Epithelial cell of proximal tubule (primary cell): ENCODE measurements around the gene FFAR2. TPM values are rescaled to one million over a fixed set of nuclear protein-coding genes. Genes with fewer than 3 reads are reported as not detected.

ENCODE experiments used
- DNase-seq: peaks from one replicate; pipeline ENCODE4 v3.0.0-alpha.2; 2011; ENCODE audit warnings: low read depth
- H3K4me3 ChIP-seq: 2 replicates; pipeline ENCODE4 v1.5.1; 2011; ENCODE audit warnings: low read depth, mild to moderate bottlenecking, low read length
- CTCF ChIP-seq: conservative IDR thresholded peaks from 2 replicates; pipeline ENCODE4 v1.5.1; 2012; ENCODE audit warnings: low read depth, mild to moderate bottlenecking, low read length
- total RNA-seq: library from RNA; depleted of rRNA; stranded (reverse); fragments of >200 nt; gene quantifications from 2 replicates; pipeline ENCODE4 v1.2.3, GENCODE V29; 2015

FFAR2 gene
- total RNA-seq, 1 donor from 2014 or later, result not detected

DNA sequence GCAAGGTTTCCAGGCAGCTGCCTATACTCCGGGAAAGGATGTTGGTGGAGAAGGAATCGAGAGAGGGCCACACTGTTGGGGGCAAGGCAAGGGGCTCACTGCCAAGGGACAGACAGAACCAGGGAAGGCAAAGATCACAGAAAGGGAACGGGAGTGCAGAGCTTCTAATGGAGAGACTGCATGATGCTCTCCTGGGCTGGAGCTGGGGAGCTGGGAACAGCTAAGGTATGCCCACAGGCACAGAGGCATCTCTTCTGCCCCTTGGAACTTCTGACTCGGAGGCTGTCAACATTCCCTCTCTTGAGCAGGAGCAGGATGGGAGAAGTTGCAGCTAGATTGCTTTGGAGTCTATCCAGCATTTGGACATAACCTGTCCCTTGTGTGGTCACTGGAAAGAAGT lies 22.4 kb upstream of the FFAR2 start:
- H3K4me3 ChIP-seq, result no peak overlapping the region
- no peak for TF ChIP-seq CTCF
- DNase-seq, result no peak

DNA sequence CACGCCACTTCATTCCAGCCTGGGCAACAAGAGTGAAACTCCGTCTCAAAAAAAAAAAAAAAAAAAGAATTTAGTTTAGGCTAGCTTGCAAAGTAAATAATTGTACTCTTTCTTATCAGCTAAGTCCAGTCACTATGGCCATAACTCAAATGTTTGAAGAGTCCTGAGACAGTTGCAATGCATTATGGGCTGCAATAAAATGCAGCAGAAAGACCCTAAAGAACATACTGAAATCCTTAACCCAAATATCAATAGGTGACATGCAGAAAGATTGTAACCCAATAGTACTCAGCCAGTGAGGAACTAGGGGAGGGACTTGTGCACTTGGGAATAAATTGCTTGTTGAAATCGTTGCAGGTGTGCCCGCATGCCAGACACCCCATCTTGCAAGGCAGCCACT lies 20.9 kb upstream of the FFAR2 start:
- no peak for TF ChIP-seq CTCF
- H3K4me3 ChIP-seq, result no peak overlapping the region
- DNase-seq, result no peak

- no peak for TF ChIP-seq CTCF
- H3K4me3 ChIP-seq, result no peak overlapping the region
- DNase-seq, result no peak
These were observed 18.2 kb upstream of the FFAR2 start for GRCh38 chr19:35429698-35430408.

GRCh38 chr19:35430409-35431144 lies 17.5 kb upstream of the FFAR2 start:
- no peak for TF ChIP-seq CTCF
- DNase-seq, result no peak
- H3K4me3 ChIP-seq, result no peak overlapping the region

DNA sequence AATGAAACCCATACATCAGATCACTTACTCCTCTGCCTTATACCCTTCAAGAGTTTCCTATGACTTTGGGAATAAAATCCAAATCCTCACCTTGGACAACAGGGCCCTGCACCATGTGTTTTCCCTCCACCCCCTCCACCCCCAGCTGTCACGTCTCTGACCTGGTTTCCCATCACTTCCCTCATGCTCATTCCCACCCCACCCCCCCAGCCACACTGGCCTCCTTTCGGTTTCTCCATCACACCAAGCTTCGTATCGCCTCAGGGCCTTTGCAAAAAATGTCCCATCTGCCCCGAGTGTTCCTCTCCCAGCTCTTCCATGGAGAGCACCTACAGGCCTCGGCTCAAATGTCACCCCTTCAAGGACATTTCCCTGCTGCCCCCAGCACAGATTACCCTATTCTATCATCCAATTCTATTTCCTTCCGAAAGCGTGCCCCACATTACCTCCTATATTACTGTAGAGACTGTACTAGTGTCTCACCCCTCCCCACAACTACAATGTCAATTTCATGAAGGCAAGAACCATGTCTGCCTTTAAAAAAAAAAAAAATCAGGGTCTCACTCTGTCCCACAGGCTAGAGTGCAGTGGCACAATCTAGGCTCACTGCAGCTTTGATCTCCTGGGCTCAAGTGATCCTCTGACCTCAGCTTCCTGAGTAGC lies 16.8 kb upstream of the FFAR2 start:
- no peak overlapping the region for H3K4me3 ChIP-seq
- DNase-seq, result no peak
- TF ChIP-seq CTCF, result no peak

- no peak for TF ChIP-seq CTCF
- H3K4me3 ChIP-seq, result no peak overlapping the region
- DNase-seq, result no peak
These were observed 15.1 kb upstream of the FFAR2 start for GRCh38 chr19:35432911-35433310.
